H1 (cell line): ENCODE results near the gene SLFN12L. TPM values are rescaled to one million over a fixed set of nuclear protein-coding genes. Genes with fewer than 3 reads are reported as not detected.
A peak's percentile ranks its signal among the peaks of the same experiment; 100 is the strongest.

Experiments
- BCL11A ChIP-seq, 2 experiments: IDR thresholded peaks; one replicate each; pipeline ENCODE4 v1.6.1; 2011; ENCODE audit warnings: low read depth in 2 of 2, low read length in 2 of 2, mild to moderate bottlenecking in 2 of 2
- CHD1 ChIP-seq: IDR thresholded peaks from 2 replicates; pipeline ENCODE4 v1.6.1; 2012; ENCODE audit warnings: low read depth, low read length, improper control_type of control experiment
- EGR1 ChIP-seq: IDR thresholded peaks from 2 replicates; pipeline ENCODE4 v1.6.1; 2011; ENCODE audit warnings: low read depth, low read length, borderline replicate concordance
- RAD21 ChIP-seq, 2 experiments: IDR thresholded peaks in 1 of 2; conservative IDR thresholded peaks in 1 of 2; 2 replicates each; pipeline ENCODE4 v1.6.1; 2011; ENCODE audit warnings: low read depth in 2 of 2, low read length in 2 of 2, improper control_type of control experiment in 1 of 2, inconsistent platforms in 1 of 2, mild to moderate bottlenecking in 1 of 2, moderate library complexity in 1 of 2
- RBBP5 ChIP-seq: IDR thresholded peaks from 2 replicates; pipeline ENCODE4 v1.7.1; 2012; ENCODE audit warnings: low read depth, mild to moderate bottlenecking, inconsistent platforms, low read length, moderate library complexity, borderline replicate concordance
- polyA plus RNA-seq, 7 experiments: library from polyadenylated mRNA; depleted of rRNA in 3 of 7; stranded (reverse) in 5 of 7; unstranded in 2 of 7; fragments of >200 nt in 5 of 7; fragments of 200-250 nt in 2 of 7; gene quantifications; 1 replicate in 5 of 7; 2 replicates in 1 of 7; 4 replicates in 1 of 7; pipeline versions ENCODE4 v1.2.1 to v1.2.3, GENCODE V29; 2011 to 2013; ENCODE audit warnings: missing spikeins in 2 of 7, mixed read lengths in 2 of 7
- small RNA-seq: library from polyadenylated mRNA; stranded (forward); fragments of <200 nt; extraction: miRNeasy Mini kit (QIAGEN cat#:217004); gene quantifications from one replicate; pipeline ENCODE3, GENCODE V24; 2013; ENCODE audit not compliant: insufficient read depth
- total RNA-seq: library from RNA; stranded (reverse); fragmentation: NEBNext Ultra II Directional; extraction: Animal tissue kit (Norgen Biotek cat#: 25700); gene quantifications from 2 replicates; pipeline ENCODE4 v1.2.1, GENCODE V29; 2021

Gene SLFN12L
- total and polyA plus RNA-seq, 2 of the 8 experiments (the other 6 are each of a cell fraction or from before 2014, with no cell fraction given): not detected

- TF ChIP-seq CHD1 (no peak), RAD21 (IDR thresholded peaks at IDR 0.05 in 1 of 2, conservative IDR thresholded peaks at IDR 0.05 in 1 of 2; ENCODE audit: low read depth in 2 of 2, low read length in 2 of 2) (no peak), BCL11A (IDR thresholded peaks at IDR 0.05; ENCODE audit: low read depth in 2 of 2, low read length in 2 of 2) (no peak), EGR1 (no peak), RBBP5 (no peak)
These were observed 113.7 kb downstream of the SLFN12L start (continued) for GRCh38 chr17:35423761-35424160.

Small RNA genes lying within 50 kb of the gene (small RNA-seq; reads per million reads assigned to genes)
- gene AC015911.1 (not detected), gene SNORD7 (42.0 reads per million, percentile 96 among the genes with 10 or more reads in this experiment)

Other genes with a start within 250 kb of the SLFN12L start
- gene SLFN11, start 164.1 kb downstream of the SLFN12L start, total RNA-seq: 0.27 and 0.28 TPM in 2 replicates
- gene SLFN11, start 164.1 kb downstream of the SLFN12L start, polyA plus RNA-seq (2011; rRNA removed): 0.09 and 0.11 TPM in 2 replicates
- 9.4 and 10.7 TPM in 2 replicates for gene SLFN12, start 105.2 kb downstream of the SLFN12L start, total RNA-seq
- gene SLFN12, start 105.2 kb downstream of the SLFN12L start, polyA plus RNA-seq (2011; rRNA removed): 1.3 and 1.6 TPM in 2 replicates
- 27.5 and 28.1 TPM in 2 replicates for gene SLFN13, start 88.9 kb downstream of the SLFN12L start, total RNA-seq
- gene SLFN13, start 88.9 kb downstream of the SLFN12L start, polyA plus RNA-seq (2011; rRNA removed): 9.0 and 15.7 TPM in 2 replicates
- gene SLFN14, start 23.1 kb upstream of the SLFN12L start, total RNA-seq: not detected in 2 replicates
- gene SLFN14, start 23.1 kb upstream of the SLFN12L start, polyA plus RNA-seq (2011; rRNA removed): 0.03 TPM in 1 of 2 replicates, not detected in the other
- 2.5 and 3.0 TPM in 2 replicates for gene PEX12, start 40.9 kb upstream of the SLFN12L start, total RNA-seq
- gene PEX12, start 40.9 kb upstream of the SLFN12L start, polyA plus RNA-seq (2011; rRNA removed): 4.5 and 5.9 TPM in 2 replicates
- 194 and 199 TPM in 2 replicates for gene AP2B1, start 49.6 kb upstream of the SLFN12L start, total RNA-seq
- 63.4 and 95.5 TPM in 2 replicates for gene AP2B1, start 49.6 kb upstream of the SLFN12L start, polyA plus RNA-seq (2011; rRNA removed)
- gene RASL10B, start 194.0 kb upstream of the SLFN12L start, total RNA-seq: 21.6 and 22.8 TPM in 2 replicates
- 17.5 and 21.8 TPM in 2 replicates for gene RASL10B, start 194.0 kb upstream of the SLFN12L start, polyA plus RNA-seq (2011; rRNA removed)
- gene GAS2L2, start 215.6 kb upstream of the SLFN12L start, total RNA-seq: 0.13 TPM in 1 of 2 replicates, not detected in the other
- gene GAS2L2, start 215.6 kb upstream of the SLFN12L start, polyA plus RNA-seq (2011; rRNA removed): 0.09 TPM in 2 replicates
- gene C17orf50, start 223.2 kb upstream of the SLFN12L start, total RNA-seq: not detected in 2 replicates
- 0.08 and 0.12 TPM in 2 replicates for gene C17orf50, start 223.2 kb upstream of the SLFN12L start, polyA plus RNA-seq (2011; rRNA removed)